HG03520 (cell line): ENCODE measurements around the gene ZNF407.

Experiments
- ATAC-seq: cut with Tn5 transposase; IDR thresholded peaks from one replicate; pipeline ENCODE4 v1.9.1; 2021; ENCODE audit warnings: mild to moderate bottlenecking, moderate library complexity; ENCODE audit not compliant: unreplicated experiment

Gene ZNF407

GRCh38 chr18:74579496-74580065 lies 18.1 kb upstream of the ZNF407 start:
- ATAC-seq = no peak

- no peak for ATAC-seq
These were observed 15.0 kb upstream of the ZNF407 start for GRCh38 chr18:74582642-74583041.

DNA sequence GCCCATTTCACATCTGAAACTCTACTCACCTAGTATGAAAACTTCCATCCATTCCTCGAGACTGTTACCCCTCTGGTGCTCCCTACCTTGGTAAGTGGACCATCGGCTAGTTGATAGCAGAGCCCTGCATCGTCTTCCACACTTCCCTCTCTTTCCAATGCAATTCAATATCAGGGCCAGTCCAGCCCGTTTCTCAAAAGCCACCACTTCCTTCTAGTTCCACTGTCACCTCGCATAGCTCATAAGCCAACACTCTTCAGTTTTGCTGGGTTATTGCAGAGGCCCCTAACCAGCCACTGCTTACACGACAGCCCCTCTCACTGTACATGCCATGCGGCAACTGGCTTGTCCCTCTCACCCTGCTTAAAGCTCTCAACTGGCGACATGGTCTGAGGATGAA lies 10.2 kb upstream of the ZNF407 start:
- ATAC-seq = no peak

- no peak for ATAC-seq
These were observed 8.6 kb upstream of the ZNF407 start for GRCh38 chr18:74589021-74589420.

DNA sequence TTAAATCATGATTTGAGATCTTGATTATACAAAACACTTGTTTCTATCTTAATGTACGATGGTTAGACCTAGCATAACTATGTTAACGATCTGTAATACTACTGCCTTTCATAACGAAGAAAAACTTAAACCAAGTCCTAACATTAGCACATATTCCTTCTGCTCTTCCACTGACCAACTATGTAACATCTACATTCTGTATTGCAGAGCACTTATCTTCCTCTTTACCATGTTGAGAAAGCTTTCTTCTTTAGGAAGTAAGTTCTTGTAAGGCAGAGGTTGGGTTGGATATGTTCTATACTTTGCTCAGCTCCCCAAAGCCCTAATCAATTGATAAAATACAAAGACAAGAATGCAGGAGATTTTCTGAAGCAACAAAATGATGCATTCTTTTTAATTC lies 7.9 kb upstream of the ZNF407 start:
- ATAC-seq = no peak

- no peak for ATAC-seq
These were observed 7.0 kb upstream of the ZNF407 start for GRCh38 chr18:74590671-74591070.

DNA sequence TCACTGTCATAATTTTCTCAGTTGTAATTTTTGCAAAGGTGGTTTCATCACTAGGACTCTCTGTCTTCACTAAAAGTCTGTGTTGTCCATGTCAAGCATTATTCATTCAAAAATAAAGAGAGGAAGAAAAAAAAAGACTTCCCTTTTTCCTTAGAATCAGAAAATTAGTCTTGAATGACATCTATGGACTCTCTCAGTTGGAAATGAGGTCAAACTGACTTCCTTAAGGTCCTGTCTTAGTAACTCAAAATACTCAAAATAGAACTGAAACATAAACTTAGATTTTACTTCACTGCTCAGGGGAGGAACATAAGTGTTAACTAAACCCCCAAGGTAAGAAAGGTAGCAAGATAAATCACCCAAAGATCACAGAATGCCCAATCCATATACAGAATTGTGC lies 2.2 kb upstream of the ZNF407 start:
- no peak for ATAC-seq

DNA sequence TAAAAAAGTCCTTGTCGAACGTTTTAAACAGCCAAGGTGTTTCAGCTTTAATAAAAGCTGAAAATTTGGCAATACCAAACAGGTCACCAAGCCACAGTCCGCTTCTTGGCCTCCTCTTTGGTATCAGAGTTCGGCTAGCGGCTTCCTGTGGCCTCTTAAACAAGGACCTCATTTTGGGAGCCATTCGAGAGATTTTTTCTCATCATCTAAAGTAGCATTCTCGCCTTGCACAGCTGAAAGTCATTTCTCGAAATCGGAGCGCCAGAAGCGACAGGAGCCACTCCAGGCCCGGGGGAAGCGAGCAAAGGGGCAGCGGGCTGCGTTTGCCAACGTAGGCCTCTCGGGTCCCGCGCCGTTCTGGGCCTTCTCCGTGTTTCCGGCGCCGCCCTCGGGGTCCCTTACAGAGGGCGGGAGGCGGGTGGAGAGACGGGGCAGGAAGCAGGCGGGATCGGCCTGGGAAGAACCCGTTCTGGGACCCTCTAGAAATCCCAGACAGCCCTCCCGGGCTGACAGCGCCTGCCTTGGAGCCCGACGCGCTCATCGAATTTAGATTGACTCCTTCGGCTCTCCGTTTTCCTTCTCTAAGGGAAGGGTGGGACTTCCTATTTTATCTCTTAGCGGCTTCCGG lies 522 bp upstream of the ZNF407 start:
- peak; percentile 32 for ATAC-seq

GRCh38 chr18:74598350-74599001 lies 806 bp downstream of the ZNF407 start:
- peak; percentile 57 for ATAC-seq

- no peak for ATAC-seq
These were observed 6.7 kb downstream of the ZNF407 start for GRCh38 chr18:74604361-74604760.

- ATAC-seq = no peak
These were observed 7.1 kb downstream of the ZNF407 start for GRCh38 chr18:74604774-74605173.

GRCh38 chr18:74608681-74609080 lies 11.0 kb downstream of the ZNF407 start:
- ATAC-seq = no peak

DNA sequence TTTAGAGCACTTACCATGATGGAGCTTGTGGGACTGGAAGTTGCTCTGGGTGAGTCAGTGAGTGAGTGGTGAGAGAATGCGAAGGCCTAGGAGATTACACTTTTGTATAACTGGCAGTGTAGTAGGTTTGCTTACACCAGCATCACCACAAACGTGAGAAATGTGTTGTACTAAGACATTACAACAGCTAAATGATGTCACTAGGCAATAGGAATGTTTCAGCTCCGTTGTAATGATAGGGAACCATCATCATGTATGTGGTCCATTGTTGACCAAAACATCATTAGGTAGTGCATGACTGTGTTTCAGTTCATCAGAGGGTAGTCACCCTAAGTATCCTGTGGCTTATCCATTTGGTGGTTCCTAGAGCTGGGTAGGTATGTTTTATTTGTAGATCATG lies 11.9 kb downstream of the ZNF407 start:
- no peak for ATAC-seq

GRCh38 chr18:74610051-74610615 lies 12.5 kb downstream of the ZNF407 start:
- ATAC-seq = no peak

GRCh38 chr18:74610860-74611259 lies 13.2 kb downstream of the ZNF407 start:
- no peak for ATAC-seq

DNA sequence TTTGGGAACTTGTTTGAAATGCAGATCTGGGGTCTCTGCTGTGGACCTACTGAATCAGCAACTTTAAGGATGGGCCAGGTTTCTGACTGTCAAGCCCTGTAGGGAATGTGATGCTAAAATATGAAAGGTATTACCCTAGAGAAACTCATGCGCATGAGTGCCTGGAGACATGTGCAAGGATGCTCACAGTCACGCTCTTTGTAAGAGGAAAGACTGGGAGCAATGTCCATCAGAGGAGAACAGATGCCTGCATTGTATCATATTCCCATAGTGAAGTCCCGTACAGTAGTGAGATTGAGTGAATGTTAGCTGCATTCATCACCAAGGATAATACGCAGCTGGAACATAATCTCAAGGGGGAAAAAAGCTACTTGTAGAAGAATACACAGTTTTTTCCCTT lies 14.1 kb downstream of the ZNF407 start:
- ATAC-seq = no peak

DNA sequence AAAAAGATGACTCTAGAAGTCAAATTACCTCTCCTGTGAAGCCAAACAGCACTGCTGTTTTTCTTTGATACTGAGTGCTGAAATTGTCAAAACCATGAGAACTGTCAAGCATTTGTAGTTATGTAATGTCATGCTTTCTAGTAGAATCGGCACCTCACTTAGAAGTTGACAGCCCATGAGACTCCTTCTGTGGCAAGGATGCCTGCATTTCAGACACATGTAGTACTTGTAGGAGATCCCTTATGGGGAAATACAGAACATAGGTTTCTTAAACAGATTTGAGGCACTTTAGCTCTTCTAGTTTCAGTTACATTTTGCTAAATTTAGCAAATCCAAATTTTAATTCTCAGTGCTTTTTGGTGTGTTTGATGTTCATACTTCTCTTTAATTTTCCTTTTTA lies 15.7 kb downstream of the ZNF407 start:
- ATAC-seq = no peak

DNA sequence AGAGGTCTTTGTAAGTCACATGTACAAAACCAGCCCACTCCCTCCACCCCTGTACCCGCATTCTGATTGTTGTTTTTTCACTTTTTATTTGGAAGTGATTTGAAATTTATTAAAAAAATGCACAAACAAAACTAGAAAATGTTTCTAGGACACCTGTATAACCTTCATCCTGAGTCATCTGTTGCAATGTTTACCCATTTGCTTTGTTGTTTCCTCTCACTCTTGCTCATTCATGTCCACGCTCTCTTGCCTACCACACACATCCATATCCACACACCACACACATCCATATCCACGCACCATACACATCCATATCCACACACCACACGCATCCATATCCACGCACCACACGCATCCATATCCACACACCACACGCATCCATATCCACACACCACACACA lies 18.8 kb downstream of the ZNF407 start:
- no peak for ATAC-seq

- no peak for ATAC-seq
These were observed 19.8 kb downstream of the ZNF407 start for GRCh38 chr18:74617486-74617885.

GRCh38 chr18:74622072-74622471 lies 24.4 kb downstream of the ZNF407 start:
- ATAC-seq = no peak

DNA sequence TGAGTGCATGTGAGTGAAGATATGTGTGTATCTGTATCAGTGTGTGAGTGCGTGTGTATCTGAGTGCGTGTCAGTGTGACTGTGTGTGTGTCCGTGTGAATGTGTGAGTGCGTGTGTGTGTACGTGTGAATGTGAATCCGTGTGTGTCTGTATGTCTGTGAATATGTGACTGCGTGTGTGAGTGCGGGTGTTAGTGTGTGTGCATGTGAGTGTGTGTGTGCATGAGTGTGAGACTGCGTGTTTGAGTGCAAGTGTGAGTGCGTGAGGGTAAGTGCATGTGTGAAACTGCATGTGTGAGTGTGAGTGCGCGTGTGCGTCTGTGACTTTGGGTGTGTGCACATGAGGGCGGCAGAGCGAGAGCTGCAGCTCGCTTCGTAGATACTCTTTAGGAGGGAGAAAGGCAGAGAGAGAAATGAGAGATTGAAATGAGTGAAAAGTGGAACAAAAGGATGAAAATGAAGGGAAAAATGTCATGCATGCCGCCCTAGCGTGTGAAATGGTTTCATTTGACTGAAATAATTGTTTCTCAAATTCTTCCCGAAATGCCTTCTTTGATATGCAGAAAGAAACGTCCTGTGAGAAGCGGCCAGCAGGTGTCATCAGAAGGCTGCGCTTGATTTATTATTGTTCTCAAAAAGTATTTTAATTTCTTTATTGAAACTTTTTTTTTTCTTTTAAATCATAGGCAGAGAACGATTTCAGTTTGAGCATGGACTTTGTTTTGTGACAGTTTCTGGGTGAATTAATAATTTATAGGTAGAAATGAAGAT lies 25.6 kb downstream of the ZNF407 start:
- no peak for ATAC-seq

DNA sequence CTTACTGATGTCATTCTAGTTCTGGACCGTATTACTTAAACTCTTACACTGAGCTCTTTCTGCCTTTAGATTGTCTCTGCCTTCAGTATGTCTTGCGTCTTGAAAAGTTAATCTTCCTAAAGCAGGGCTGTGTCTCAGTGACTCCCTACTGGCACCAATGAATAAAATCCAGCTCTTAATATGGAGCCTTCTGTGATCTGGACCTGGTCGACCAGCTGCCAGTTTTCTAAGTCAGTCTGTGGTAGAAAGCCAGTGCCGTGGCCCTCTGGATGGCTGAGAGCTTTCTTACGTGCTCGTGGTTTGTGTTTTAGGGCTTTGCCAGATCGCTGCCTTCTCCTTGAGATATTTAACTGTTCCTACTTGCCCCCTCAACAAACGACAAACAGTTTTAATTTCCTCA lies 26.8 kb downstream of the ZNF407 start:
- ATAC-seq = no peak
